Muscle layer of duodenum (tissue), 2 donors: ENCODE measurements around the gene PRTFDC1.

ENCODE experiments used
- H3K27ac ChIP-seq: one replicate; pipeline ENCODE4 v1.7.0; 2013; ENCODE audit warnings: mild to moderate bottlenecking, low read length
- H3K27me3 ChIP-seq: one replicate; pipeline ENCODE4 v1.7.0; 2013; ENCODE audit warnings: low read depth, mild to moderate bottlenecking, control low read depth, low read length
- H3K36me3 ChIP-seq, 2 donors: one replicate each; pipeline ENCODE4 v1.7.0; 2013; ENCODE audit warnings: low read length in 2 of 2, control low read depth in 1 of 2, mild to moderate bottlenecking in 1 of 2; ENCODE audit not compliant: insufficient read depth in 2 of 2, control insufficient read depth in 1 of 2
- H3K4me1 ChIP-seq, 2 donors: one replicate each; pipeline ENCODE4 v1.7.0; 2013; ENCODE audit warnings: low read length in 2 of 2, mild to moderate bottlenecking in 2 of 2, control low read depth in 1 of 2, moderate library complexity in 1 of 2; ENCODE audit not compliant: insufficient read depth in 2 of 2, control insufficient read depth in 1 of 2
- H3K4me3 ChIP-seq, 2 donors: one replicate each; pipeline ENCODE4 v1.7.0; 2013; ENCODE audit warnings: low read length in 2 of 2, low read depth in 1 of 2, mild to moderate bottlenecking in 1 of 2
- H3K9me3 ChIP-seq, 2 donors: one replicate each; pipeline ENCODE4 v1.7.0; 2013; ENCODE audit warnings: low read length in 2 of 2, control low read depth in 1 of 2, mild to moderate bottlenecking in 1 of 2; ENCODE audit not compliant: control insufficient read depth in 1 of 2
- donor health status: healthy.

Gene PRTFDC1

GRCh38 chr10:24804956-24805355 lies 147.4 kb downstream of the PRTFDC1 start:
- H3K9me3 ChIP-seq: no peaks in the 10 kb centered on the region

GRCh38 chr10:24804392-24804791 lies 148.0 kb downstream of the PRTFDC1 start:
- H3K36me3 ChIP-seq: no peaks in the 10 kb centered on the region
- no peak overlapping the region for H3K4me3 ChIP-seq
- H3K27ac ChIP-seq: no peak overlapping the region
- H3K4me1 ChIP-seq: no peaks in the 10 kb centered on the region
- no peaks in the 10 kb centered on the region for H3K27me3 ChIP-seq
- no peaks in the 10 kb centered on the region for H3K9me3 ChIP-seq

More at GRCh38 chr10:24804956-24805355, 147.4 kb downstream of the PRTFDC1 start:
- Histone ChIP-seq H3K4me1 (no peaks in the 10 kb centered on the region), H3K27ac (no peak overlapping the region), H3K4me3 (no peak overlapping the region), H3K27me3 (no peaks in the 10 kb centered on the region), H3K36me3 (no peaks in the 10 kb centered on the region)

GRCh38 chr10:24802378-24802777 lies 150.0 kb downstream of the PRTFDC1 start:
- Histone ChIP-seq H3K27ac (no peak overlapping the region), H3K4me3 (no peak overlapping the region), H3K9me3 (no peaks in the 10 kb centered on the region), H3K4me1 (no peaks in the 10 kb centered on the region), H3K36me3 (no peaks in the 10 kb centered on the region), H3K27me3 (no peaks in the 10 kb centered on the region)

- Histone ChIP-seq H3K27me3 (no peaks in the 10 kb centered on the region), H3K9me3 (no peaks in the 10 kb centered on the region), H3K4me3 (no peak overlapping the region), H3K27ac (no peak overlapping the region), H3K36me3 (no peaks in the 10 kb centered on the region), H3K4me1 (no peaks in the 10 kb centered on the region)
Measured at GRCh38 chr10:24800861-24801260, 151.5 kb downstream of the PRTFDC1 start.
